Measurements from ENCODE around the gene LMNB1. TPM values are rescaled to one million over a fixed set of nuclear protein-coding genes. Genes with fewer than 3 reads are reported as not detected.

The LMNB1 gene
- total and polyA plus RNA-seq, 2 of the 13 experiments (the other 11 are each of a cell fraction or from before 2014, with no cell fraction given): 12.5 to 159 TPM

DNA sequence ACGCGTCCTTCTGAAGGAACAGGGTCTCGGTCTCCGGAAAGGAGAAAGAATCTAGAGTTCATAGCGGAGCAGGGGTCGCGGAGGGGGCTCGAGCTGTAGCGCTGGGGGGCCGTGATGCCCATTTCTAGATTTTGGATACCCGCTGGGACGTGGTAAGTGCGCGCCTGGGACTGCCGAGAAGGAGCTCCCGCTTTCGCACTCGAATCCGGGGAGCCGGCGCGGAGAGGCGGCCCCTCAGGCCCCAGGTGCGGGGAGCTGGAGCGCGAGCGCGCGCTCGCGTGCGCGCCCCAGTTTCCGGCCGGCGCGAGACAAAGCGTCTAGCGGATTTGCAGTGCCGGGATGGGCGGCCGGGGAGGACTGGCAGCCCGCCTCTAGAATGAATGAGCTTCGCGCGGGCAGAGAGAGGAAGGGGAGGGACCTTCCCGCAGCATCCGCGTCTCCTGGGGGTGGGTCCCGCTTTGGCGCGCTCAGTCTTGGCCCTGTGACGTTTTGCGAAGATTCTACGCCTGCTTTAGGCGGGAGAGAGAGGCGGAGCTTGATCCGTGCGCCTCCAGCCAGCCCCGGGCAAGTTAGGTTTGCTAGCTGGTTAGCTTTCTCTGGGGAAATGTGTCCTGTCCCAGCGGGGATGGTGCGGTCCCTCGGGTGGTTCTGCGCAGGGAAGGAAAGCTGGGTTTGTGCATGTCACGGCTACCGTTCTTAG, 1.2 kb downstream of the LMNB1 start (continued):
- TF ChIP-seq, protein P1, sequence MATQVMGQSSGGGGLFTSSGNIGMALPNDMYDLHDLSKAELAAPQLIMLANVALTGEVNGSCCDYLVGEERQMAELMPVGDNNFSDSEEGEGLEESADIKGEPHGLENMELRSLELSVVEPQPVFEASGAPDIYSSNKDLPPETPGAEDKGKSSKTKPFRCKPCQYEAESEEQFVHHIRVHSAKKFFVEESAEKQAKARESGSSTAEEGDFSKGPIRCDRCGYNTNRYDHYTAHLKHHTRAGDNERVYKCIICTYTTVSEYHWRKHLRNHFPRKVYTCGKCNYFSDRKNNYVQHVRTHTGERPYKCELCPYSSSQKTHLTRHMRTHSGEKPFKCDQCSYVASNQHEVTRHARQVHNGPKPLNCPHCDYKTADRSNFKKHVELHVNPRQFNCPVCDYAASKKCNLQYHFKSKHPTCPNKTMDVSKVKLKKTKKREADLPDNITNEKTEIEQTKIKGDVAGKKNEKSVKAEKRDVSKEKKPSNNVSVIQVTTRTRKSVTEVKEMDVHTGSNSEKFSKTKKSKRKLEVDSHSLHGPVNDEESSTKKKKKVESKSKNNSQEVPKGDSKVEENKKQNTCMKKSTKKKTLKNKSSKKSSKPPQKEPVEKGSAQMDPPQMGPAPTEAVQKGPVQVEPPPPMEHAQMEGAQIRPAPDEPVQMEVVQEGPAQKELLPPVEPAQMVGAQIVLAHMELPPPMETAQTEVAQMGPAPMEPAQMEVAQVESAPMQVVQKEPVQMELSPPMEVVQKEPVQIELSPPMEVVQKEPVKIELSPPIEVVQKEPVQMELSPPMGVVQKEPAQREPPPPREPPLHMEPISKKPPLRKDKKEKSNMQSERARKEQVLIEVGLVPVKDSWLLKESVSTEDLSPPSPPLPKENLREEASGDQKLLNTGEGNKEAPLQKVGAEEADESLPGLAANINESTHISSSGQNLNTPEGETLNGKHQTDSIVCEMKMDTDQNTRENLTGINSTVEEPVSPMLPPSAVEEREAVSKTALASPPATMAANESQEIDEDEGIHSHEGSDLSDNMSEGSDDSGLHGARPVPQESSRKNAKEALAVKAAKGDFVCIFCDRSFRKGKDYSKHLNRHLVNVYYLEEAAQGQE (IDR thresholded peaks at IDR 0.05; ENCODE audit: borderline replicate concordance in 1 of 2, low read depth in 1 of 2, low read length in 2 of 2): peak in 1 of 2 experiments; percentile 43; a peak in 1 of 4 replicates
- TF ChIP-seq MTF2 (CRISPR knock-in tag; IDR thresholded peaks at IDR 0.05; ENCODE audit: borderline replicate concordance): peak; percentile 79; the same call in 1 of the 2 replicates
- TF ChIP-seq NCOR1 (IDR thresholded peaks at IDR 0.05; ENCODE audit: borderline replicate concordance, low read length): no peak
- TF ChIP-seq ZMYM4 (CRISPR knock-in tag; IDR thresholded peaks at IDR 0.05): peak; percentile 46; the same call in 1 of the 2 replicates
- TF ChIP-seq TARDBP (CRISPR knock-in tag; IDR thresholded peaks at IDR 0.05): no peak
- TF ChIP-seq ZNF343 (CRISPR knock-in tag; IDR thresholded peaks at IDR 0.05): no peak
- TF ChIP-seq, protein P2, sequence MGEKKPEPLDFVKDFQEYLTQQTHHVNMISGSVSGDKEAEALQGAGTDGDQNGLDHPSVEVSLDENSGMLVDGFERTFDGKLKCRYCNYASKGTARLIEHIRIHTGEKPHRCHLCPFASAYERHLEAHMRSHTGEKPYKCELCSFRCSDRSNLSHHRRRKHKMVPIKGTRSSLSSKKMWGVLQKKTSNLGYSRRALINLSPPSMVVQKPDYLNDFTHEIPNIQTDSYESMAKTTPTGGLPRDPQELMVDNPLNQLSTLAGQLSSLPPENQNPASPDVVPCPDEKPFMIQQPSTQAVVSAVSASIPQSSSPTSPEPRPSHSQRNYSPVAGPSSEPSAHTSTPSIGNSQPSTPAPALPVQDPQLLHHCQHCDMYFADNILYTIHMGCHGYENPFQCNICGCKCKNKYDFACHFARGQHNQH (CRISPR knock-in tag; IDR thresholded peaks at IDR 0.05): peak; percentile 40; the same call in 1 of the 2 replicates
- TF ChIP-seq ZNF598 (CRISPR knock-in tag; IDR thresholded peaks at IDR 0.05; ENCODE audit: borderline replicate concordance): no peak
- no peak for TF ChIP-seq ZNF207 (IDR thresholded peaks at IDR 0.05; ENCODE audit: borderline replicate concordance)
- no peak for TF ChIP-seq MLLT10 (CRISPR knock-in tag; IDR thresholded peaks at IDR 0.05)
- no peak for TF ChIP-seq MATR3 (CRISPR knock-in tag; IDR thresholded peaks at IDR 0.05)
- no peak for TF ChIP-seq KDM6A (CRISPR knock-in tag; IDR thresholded peaks at IDR 0.05; ENCODE audit: low read depth)
- TF ChIP-seq ZBTB7B (CRISPR knock-in tag; IDR thresholded peaks at IDR 0.05): no peak
- no peak for TF ChIP-seq ELF3 (CRISPR knock-in tag; IDR thresholded peaks at IDR 0.05)
- TF ChIP-seq ZBTB49 (CRISPR knock-in tag; IDR thresholded peaks at IDR 0.05; ENCODE audit: borderline replicate concordance): no peak
- no peak for TF ChIP-seq ZNF879 (CRISPR knock-in tag; IDR thresholded peaks at IDR 0.05)
- TF ChIP-seq HNRNPH1 (optimal IDR thresholded peaks at IDR 0.05; ENCODE audit: low read depth, low read length): no peak
- TF ChIP-seq SATB2 (CRISPR knock-in tag; IDR thresholded peaks at IDR 0.05): 0 out of 2 replicates have a peak, but pooled peaks have one; percentile 45
- TF ChIP-seq BRF2 (CRISPR knock-in tag; IDR thresholded peaks at IDR 0.05): peak; percentile 55; the same call in 1 of the 2 replicates
- TF ChIP-seq PHF20 (CRISPR knock-in tag; IDR thresholded peaks at IDR 0.05): no peak; the same call in 1 of the 2 replicates
- no peak for TF ChIP-seq PREB (CRISPR knock-in tag; IDR thresholded peaks at IDR 0.05)
